ENCODE results near the gene RTN4. TPM values are rescaled to one million over a fixed set of nuclear protein-coding genes. Genes with fewer than 3 reads are reported as not detected.

Gene RTN4
- total RNA-seq, 1 donor from 2014 or later = 275 TPM

- intact Hi-C loops (cut with DNase I) = no loop called here
Measured at GRCh38 chr2:55062754-55063153, 12.5 kb upstream of the RTN4 start.

GRCh38 chr2:55061523-55062344 lies 11.5 kb upstream of the RTN4 start:
- no peak for TF ChIP-seq CTCF (IDR thresholded peaks at IDR 0.05)
- Histone ChIP-seq H3K9me3 (no peaks in the 10 kb centered on the region), H3K4me1 (no peaks in the 10 kb centered on the region), H3K27me3 (no peaks in the 10 kb centered on the region), H3K36me3 (no peaks in the 10 kb centered on the region), H3K4me3 (no peak overlapping the region), H3K27ac (no peak overlapping the region)
- ATAC-seq (peak; percentile 92), DNase-seq (peak; percentile 79)
- intact Hi-C loops (cut with DNase I) = no loop called here

More at GRCh38 chr2:55062754-55063153, 12.5 kb upstream of the RTN4 start:
- no peak overlapping the region for H3K4me3 ChIP-seq
- DNase-seq = no peak
- no peak for ATAC-seq
- no peaks in the 10 kb centered on the region for H3K27me3 ChIP-seq
- TF ChIP-seq CTCF (IDR thresholded peaks at IDR 0.05) = no peak
- no peaks in the 10 kb centered on the region for H3K4me1 ChIP-seq
- no peak overlapping the region for H3K27ac ChIP-seq
- no peaks in the 10 kb centered on the region for H3K36me3 ChIP-seq
- H3K9me3 ChIP-seq = no peaks in the 10 kb centered on the region

DNA sequence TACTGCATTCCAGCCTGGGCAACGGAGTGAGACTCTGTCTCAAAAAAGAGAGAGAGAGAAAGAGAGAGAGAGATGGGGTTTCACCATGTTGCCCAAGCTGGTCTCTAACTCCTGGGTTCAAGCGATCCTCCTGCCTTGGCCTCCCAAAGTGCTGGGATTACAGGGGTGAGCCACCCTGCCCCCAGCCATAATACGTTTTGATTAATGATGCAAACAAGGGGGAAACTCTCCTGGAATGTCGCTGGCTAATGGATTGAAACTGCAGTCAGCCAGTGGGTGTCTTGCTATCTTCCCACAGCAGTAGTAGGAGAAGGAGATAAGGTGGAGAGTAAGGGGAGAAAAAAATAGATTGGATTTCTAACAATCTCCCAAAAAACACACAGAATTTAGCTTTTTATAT lies 9.5 kb upstream of the RTN4 start:
- Histone ChIP-seq H3K27me3 (no peaks in the 10 kb centered on the region), H3K4me3 (no peak overlapping the region), H3K36me3 (no peaks in the 10 kb centered on the region), H3K4me1 (no peaks in the 10 kb centered on the region), H3K27ac (no peak overlapping the region), H3K9me3 (no peaks in the 10 kb centered on the region)
- no peak for DNase-seq
- intact Hi-C loops (cut with DNase I) = no loop called here
- TF ChIP-seq CTCF (IDR thresholded peaks at IDR 0.05) = no peak
- ATAC-seq = no peak

GRCh38 chr2:55057474-55057873 lies 7.2 kb upstream of the RTN4 start:
- no peaks in the 10 kb centered on the region for H3K9me3 ChIP-seq
- DNase-seq = no peak
- H3K4me1 ChIP-seq = peaks cover 3% of the 10 kb centered on the region
- intact Hi-C loops (cut with DNase I) = no loop called here
- no peak overlapping the region for H3K4me3 ChIP-seq
- no peaks in the 10 kb centered on the region for H3K27me3 ChIP-seq
- no peak overlapping the region for H3K27ac ChIP-seq
- no peaks in the 10 kb centered on the region for H3K36me3 ChIP-seq
- no peak for ATAC-seq
- no peak for TF ChIP-seq CTCF (IDR thresholded peaks at IDR 0.05)

- DNase-seq = no peak
- H3K27ac ChIP-seq = no peak overlapping the region
- no peaks in the 10 kb centered on the region for H3K36me3 ChIP-seq
- no peaks in the 10 kb centered on the region for H3K27me3 ChIP-seq
- no peak overlapping the region for H3K4me3 ChIP-seq
- intact Hi-C loops (cut with DNase I) = no loop called here
- no peak for ATAC-seq
- peaks cover 16% of the 10 kb centered on the region for H3K4me1 ChIP-seq
- no peaks in the 10 kb centered on the region for H3K9me3 ChIP-seq
- no peak for TF ChIP-seq CTCF (IDR thresholded peaks at IDR 0.05)
Measured at GRCh38 chr2:55056024-55056521, 5.8 kb upstream of the RTN4 start.
